GM18861 (cell line): Measurements from ENCODE around the gene IZUMO1R.
"Not testable (repeated sequence)": the region's sequence is repeated elsewhere in the genome, so short reads cannot be mapped to it uniquely, and the experiment has no call there.

Experiments used
- ATAC-seq: cut with Tn5 transposase; IDR thresholded peaks from one replicate; pipeline ENCODE4 v1.9.1; 2021; ENCODE audit not compliant: unreplicated experiment

IZUMO1R gene

DNA sequence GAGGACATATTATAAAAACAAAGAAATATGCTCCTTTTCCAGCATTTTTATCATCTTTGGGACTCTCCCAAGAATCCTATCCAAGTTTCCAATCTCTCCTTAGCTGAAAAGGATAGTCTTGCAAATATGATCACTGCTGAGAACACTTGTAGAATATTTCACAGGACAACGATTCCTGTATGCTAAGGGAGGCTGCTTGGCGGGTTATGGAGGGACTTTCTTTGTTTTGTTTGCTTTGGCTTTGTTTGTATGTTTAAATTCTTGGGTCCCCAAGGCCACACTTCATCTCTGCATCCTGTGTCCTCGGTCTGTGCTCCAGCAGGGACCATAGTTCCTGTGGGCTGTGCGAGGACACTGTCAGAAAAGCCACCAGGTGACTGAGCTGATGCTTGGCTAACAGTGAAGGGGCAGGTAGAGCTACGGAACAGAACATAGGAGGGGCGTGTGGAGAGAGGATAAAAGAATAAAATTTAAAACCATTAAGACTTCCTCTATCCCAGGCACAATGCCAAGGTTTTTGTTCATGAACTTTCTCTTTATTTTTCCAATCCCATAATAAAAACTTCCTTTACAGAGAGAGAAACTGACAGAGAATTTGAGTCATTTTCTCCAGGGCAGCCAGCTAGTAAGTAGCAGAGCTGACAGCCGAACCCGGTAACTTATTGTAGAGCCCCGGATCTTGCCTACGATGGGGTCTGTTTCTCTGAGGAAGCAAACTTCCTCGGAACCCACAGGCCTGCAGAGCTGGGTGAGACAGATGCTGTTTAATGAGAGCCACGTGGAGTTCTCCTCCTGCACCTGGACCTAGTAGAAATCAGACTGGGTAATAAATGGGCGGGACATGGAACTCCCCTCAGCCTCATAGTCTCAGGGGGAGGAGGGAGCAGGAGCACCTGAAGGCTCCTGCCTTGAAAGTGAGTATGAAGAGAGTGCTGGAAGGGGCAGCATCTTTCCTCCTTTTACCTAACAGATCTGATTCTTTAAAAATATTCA lies at the start of gene IZUMO1R:
IZUMO1R (plus strand) TSS at position 615 of the 993 bp plus-strand sequence. CDS start 1,057 bp downstream, outside the sequence.
- ATAC-seq = no peak

DNA sequence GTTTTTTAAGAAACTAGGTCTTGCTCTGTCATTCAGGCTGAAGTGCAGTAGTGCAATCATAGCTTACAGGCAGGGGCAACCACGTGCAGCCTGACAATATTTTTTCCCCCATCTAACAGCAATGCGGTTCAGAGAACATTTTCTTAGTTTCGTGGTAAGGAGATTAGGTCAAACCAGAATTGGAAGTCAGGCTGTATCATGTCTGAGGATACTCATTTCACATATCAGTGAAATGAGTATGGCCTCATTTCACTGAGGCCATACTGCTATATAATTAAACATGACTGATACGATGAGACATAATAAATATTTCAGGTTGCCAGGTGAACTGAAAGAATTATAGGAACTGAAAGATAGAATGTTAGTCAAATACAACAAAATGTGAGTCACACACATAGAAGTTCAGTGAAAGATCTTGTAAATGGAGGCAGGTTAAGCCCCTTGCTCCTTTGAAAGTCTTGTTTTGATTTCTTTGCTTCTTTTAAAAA lies 32.5 kb upstream of the IZUMO1R start:
- ATAC-seq = peak; percentile 79

DNA sequence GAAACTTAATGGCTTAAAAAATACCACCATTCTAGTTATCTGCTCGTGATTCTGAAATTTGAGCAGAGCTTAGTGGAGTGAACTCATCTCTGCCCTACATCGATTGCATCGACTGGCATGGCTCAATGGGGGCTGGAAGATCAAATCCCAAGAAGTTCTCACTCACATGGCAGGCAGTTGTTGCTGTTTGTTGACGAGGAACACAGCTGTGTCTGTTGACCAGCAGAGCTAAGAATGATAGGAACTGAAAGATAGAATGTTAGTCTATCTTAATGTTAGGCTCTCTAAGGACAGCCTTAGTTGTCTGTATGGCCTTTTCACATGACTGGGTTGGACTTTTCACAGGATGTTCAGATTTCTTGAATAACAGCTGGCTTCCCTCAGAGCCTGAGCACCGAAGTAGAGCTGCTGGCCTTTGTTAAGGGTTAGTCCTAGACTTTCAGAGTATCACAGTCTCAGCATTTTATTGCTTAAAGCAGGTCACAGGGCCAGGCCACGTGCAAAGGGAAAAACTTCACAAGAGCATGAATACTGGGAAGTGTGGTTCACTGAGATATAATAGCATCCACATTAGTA lies 31.6 kb upstream of the IZUMO1R start:
- peak; percentile 36 for ATAC-seq

DNA sequence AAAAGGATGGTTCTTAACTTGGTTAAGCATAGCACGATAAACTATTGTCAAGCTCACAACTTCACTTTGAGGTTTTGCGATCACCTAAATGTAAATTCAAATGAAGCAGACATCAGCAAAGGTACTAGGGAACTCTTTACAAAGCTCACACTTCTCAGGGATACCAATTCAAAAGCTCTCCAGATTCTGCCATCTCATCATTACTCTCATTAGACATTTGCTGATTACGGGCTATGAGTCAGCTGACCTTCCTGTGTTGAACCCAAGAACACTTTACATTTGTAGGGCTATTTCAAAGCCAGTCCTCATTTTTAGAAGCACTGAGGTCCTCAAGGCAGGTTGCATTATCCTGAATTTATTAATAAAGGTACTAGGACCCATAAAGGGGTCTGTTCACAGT lies 28.4 kb upstream of the IZUMO1R start:
- no peak for ATAC-seq

DNA sequence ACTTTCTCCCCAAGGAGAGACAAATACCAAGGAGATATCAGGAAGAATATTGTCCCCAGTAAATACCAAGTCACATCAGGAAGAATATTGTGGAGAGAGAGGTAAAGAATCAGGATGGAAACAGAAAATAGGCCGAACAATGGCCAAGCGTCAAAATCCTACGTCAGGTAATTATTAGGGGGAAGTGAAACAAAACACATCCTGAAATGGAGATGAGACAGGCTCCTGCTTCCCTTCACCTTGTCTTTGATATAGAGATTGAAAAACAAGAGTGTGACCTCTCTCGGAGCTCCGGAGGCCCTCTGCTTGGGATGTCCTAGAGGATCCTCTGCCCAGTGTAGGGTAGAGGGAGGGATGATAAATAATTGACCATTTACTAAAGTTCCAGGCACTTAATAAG lies 27.4 kb upstream of the IZUMO1R start:
- ATAC-seq = no peak

DNA sequence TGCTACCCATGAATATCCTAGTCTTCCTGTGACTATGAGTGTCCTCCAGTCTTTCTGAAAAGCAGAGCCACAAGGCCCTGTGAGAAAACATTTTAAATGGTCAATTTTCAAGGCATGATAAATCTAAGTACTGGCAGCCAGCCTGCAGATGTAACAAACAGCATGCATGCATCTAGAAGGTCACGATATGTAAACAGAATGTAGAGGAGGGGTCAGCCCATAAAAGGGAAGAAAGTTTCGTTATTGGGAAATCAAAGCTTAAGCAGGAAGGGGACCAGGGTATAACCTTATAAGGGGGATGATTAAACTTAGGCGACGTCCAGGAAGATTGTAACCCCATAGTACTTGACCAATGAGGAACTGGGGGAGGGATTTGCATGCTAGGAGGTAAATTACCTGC lies 26.2 kb upstream of the IZUMO1R start:
- ATAC-seq = not testable (repeated sequence)

DNA sequence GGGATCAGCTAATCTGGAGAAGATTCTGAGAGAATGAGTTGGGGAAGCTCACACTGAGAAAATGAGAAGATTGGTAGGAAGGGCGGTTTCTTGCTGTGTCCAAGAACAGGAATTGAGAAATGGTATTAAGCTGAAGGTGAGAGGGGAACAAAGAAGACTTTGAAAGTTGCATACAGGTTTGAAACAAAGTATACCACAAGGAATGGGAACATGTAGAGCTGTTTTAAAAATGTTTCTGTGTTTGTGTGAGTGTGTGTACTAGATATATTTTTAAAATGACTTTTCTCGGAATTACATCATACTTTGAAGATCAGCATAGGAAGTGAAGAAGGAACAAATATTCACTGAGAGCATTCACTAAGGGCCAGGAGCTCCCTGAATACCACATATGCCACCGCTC lies 24.4 kb upstream of the IZUMO1R start:
- no peak for ATAC-seq

DNA sequence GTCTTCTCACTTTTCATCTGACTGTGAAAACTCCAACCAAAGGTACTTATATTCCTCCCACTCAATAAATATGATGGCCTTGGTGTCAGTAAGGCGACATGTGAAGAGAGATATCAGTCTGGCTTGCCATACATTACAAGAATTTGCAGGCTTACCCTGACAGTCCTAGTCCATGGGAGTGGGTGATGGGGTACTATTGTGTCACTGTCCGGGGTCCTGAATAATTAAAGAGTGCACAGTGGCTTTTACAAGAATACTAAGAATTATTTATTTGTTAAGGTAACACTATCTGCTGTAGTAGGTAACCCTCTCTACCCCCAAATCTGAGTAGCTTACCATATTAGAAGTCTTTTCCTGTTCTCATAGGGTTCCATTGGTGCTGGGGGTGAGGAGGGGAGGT lies 23.1 kb upstream of the IZUMO1R start:
- ATAC-seq = no peak

DNA sequence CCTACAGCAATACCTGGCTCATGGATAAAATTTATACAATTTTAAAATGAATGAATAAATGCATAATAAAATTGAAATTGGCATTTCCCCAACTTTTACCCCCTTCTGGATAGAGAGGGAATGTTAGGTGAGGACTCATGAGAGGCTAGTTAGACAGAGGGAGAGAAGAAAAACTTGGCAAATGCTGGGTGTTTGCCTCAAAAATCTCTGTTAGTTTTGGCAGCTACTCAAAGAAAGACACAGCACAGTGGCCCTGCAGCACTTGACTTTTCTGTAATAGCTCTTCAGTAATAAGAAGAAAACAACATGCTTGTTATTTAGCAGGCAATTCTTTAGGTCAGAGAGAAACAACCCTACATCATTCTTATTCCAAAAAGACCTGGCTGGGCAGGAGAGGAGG lies 20.7 kb upstream of the IZUMO1R start:
- ATAC-seq = no peak

DNA sequence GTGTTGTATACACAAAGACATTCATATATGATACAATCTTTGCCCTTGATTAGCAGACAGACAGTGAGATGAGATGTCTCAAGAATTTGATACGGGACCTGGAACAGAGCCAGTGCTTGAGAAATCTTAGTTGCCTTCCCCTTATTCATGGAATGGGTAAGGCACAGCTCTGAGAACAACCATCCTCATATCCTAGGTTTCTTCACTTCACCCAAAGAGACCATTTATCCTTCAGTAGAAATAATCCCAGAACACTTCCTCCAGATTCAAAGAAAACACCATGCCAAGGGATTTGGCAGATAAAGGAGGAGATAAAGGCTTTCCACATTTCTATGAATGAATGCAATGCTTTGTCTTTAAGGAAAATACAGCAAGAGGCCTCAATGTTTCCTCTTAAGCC lies 8.8 kb upstream of the IZUMO1R start:
- no peak for ATAC-seq

DNA sequence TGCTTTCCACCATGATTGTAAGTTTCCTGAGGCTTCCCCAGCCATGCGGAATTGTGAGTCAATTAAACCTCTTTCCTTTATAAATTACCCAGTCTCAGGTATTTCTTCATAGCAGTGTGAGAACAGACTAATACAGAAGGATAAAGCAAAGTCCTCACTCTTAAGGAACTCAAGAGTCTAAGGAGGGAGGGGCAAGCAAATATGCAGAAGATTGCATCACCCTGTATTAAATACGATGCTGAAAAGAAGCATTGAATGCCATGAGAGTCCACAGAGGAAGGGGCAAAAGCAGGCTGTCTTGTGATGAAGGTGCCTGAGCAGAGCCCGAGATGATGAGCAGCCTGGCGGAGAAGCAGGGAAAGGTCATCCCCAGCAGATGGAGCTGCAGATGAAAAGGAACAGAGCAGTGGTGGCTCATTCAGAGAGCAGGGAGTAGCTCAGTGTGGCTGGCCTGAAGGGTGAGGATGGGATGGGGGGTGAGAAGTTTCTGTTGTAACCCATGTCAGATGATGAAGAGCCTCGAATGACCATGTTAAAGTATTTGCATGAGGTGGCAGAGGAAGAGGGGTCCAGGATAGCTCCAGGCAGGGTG lies 6.3 kb upstream of the IZUMO1R start:
- ATAC-seq = no peak

DNA sequence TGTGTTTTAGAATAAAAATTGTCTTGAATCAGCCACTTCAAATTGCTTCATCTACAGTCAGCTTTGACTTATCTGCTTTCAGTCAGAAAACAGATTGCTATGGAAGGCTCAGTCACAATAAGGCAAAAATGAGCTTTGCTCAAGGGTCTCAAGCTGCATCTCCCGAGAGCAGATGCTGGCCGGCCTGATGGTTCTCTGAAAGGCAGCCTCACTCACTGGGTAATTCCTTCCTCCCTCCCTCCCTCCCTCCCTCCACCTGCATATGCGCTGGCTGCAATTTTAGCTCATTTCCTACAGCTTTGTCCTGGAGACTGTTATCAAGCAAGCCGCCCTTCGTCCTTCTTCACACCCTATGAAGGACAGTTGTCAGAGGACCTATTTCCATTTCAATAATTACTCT lies 1.6 kb upstream of the IZUMO1R start:
- no peak for ATAC-seq

DNA sequence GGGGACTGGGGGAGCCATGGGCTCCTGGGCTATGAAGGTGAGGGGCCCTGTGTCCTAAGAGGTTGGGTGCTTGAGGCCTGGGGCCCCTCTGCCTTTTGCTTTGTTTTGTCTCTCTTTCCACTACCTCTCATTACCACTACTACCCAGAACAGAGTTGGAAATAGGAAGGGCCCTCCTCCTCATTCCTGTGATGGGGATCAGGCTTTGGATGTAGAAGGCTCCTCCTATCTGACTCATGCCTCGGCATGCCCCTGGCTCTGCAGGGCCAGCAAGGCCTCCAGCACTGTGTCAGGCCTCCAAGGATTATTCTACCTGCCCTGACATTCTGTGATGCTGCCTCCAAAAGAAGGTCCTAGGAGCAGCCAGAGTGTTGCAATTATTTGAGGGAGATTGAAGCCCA lies 766 bp downstream of the IZUMO1R start:
- no peak for ATAC-seq

DNA sequence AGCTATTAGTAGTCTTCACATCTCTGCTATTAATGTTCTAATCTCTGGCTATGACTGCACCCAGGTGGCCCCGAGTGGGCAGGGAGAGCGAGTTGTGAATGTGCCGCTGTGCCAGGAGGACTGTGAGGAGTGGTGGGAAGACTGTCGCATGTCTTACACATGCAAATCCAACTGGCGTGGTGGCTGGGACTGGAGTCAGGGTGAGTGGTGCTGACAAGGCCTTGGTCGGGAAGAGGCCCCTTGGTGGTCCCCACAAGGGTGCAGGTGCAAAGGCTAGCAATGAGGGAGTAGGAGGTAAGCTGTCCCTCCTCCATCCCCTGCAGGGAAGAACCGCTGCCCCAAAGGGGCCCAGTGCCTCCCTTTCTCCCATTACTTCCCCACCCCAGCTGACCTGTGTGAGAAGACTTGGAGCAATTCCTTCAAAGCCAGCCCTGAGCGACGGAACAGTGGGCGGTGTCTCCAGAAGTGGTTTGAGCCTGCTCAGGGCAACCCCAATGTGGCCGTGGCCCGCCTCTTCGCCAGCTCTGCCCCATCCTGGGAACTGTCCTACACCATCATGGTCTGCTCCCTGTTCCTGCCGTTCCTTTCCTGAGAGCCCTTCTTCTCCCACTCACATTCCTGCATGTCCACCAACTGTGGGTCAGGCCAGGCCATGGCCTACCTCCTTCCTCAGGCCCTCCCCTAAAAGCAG lies 2.9 kb downstream of the IZUMO1R start:
- no peak for ATAC-seq

DNA sequence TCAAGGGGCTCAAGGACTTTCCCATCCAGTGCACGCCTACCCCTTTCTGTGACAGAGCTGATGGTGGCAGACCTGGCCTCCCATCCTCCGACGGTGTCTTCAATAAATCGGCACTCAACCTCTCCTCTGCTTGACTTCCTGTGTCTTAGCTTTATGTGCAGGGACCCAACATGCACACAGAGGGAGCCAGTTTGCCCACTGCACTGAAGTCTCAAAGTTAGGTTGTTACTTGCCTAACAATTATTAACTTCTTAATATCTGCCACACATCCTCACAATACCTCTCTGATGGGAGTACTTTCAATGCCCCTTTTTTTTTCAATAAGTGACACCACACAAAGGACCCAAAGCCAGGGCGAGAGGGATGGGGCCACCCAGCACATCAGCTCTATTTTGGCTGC lies 3.6 kb downstream of the IZUMO1R start:
- peak; percentile 81 for ATAC-seq

DNA sequence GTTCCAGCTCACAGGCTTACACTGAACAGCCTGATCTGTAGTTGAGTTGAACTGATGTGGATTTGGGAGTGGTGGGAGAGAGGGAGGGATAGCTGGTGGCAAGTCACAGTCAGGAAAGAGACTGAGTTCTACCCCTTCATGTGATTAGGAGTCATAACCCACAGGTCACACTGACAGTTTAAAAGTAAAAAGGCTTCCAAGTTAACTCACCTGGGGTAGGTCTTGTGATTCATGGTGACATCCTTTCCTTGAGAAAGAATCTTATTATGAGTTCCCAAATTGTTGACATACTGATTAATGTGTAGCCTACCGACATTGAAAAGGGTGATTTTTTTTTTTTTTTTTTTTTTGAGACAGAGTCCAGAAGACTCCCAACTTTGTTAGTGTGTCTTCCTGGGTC lies 5.4 kb downstream of the IZUMO1R start:
- no peak for ATAC-seq

DNA sequence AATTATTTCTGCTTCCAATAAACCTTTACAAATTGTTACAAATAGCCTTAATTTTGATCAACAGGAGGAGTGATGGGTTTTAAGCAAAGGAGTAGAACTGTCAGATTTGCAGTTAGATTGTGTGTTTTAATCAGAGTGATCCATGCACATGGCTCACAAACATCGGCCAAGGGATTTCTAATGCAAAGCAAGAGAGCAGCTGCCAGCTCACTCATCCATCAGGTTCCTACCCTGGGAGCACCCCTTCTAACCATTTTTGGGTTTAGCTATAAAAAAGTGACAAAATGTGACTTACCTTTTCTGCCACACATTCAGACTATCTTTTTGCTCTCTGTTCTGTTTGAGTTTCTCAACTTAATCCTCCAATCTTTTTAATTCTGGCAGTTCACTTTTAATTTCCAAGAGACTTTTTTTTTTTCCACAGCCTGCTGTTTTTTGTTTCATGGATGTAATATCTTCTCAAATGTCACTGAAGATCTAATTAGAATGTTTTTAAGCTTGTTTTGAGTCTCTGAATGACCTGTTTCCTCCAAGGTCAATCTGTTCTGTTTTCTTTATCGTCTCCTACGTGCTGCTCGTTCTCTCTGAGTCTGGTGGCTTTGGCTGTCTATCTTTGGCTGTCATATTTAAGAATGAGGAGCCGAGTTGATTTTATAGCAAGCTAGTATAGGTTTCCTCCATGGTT lies 6.0 kb downstream of the IZUMO1R start:
- no peak for ATAC-seq

DNA sequence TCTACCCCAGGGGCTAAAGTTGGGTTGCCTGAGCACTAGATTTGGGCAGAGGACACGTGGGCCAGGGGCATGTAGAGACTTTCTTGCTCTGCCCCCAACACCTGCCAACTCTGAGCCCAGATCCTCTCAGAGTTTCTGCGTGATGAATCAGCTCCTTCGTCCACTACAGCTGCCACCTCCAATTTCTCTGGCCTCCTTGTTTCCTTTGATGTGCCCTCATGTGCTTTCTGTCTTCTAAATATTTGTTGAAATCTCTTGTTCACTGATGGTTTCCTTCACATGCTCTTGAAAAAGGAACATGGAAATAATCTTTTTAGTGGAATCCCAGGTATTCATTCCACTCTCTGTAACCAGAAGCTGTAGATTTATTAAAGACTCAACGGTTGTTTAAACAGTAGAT lies 8.0 kb downstream of the IZUMO1R start:
- ATAC-seq = no peak

DNA sequence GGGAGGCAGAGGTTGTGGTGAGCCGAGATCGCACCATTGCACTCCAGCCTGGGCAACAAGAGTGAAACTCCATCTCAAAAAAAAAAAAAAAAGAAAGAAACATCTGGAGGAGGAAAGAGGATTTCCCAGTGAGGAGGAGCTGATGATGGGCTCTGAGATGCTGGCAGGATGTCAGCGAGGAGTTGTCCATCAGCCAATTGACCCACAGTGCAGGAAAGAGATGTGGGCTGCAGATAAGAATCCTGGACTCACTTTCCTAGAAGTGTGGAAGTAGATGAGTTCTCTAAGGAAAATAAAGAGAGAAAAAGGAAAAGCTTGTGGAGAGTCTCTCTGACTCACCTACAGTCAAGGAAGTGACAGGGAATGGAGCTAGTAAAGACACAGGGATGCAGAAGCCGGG lies 9.7 kb downstream of the IZUMO1R start:
- ATAC-seq = no peak

DNA sequence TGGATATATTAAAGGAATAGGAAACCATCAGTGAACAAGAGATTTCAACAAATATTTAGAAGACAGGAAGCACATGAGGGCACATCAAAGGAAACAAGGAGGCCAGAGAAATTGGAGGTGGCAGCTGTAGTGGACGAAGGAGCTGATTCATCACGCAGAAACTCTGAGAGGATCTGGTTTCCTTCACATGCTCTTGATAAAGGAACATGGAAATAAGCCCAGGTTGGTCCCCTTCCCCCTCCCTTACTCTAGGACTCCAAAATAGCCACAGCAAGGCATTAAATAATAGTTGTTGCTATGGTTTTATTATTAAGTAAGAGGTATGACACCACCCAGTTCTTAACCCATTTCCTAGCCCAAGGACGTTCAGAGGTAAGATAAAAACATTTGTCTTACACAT lies 11.3 kb downstream of the IZUMO1R start:
- no peak for ATAC-seq

DNA sequence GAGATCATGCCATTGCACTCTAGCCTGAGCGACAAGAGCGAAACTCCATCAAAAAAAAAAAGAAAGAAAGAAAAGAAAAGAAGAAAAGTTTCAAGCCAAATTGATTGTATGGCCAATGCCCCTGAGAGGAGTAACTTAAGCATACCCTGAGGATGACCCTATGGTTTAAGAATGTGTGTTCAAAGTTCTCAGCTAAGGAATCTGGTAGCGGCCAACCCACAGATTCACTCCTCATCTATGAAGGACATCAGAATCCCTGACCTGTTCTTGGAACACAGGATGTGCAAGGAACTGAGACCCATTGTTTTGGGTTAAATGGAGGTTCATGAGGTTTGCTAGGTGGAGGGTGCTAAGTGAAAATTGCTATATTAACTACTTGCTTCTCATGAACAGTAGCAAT lies 18.1 kb downstream of the IZUMO1R start:
- no peak for ATAC-seq
